ENCODE data around the gene DOK4.

The DOK4 gene

GRCh38 chr16:57514791-57515600, 28.7 kb upstream of the DOK4 start:
- H3K4me3 ChIP-seq (ENCODE audit: low read depth, low read length), result no peak overlapping the region
- no peak for TF ChIP-seq CTCF (IDR thresholded peaks at IDR 0.05; ENCODE audit: insufficient read depth, low read depth, low read length, missing control alignments)
- DNase-seq (ENCODE audit: low read depth), result no peak

- no peak overlapping the region for H3K4me3 ChIP-seq (ENCODE audit: low read depth, low read length)
- no peak for DNase-seq (ENCODE audit: low read depth)
- no peak for TF ChIP-seq CTCF (IDR thresholded peaks at IDR 0.05; ENCODE audit: insufficient read depth, low read depth, low read length, missing control alignments)
Measured at GRCh38 chr16:57514371-57514770, 28.1 kb upstream of the DOK4 start.

GRCh38 chr16:57513371-57514102, 27.2 kb upstream of the DOK4 start:
- no peak for DNase-seq (ENCODE audit: low read depth)
- no peak for TF ChIP-seq CTCF (IDR thresholded peaks at IDR 0.05; ENCODE audit: insufficient read depth, low read depth, low read length, missing control alignments)
- no peak overlapping the region for H3K4me3 ChIP-seq (ENCODE audit: low read depth, low read length)

DNA sequence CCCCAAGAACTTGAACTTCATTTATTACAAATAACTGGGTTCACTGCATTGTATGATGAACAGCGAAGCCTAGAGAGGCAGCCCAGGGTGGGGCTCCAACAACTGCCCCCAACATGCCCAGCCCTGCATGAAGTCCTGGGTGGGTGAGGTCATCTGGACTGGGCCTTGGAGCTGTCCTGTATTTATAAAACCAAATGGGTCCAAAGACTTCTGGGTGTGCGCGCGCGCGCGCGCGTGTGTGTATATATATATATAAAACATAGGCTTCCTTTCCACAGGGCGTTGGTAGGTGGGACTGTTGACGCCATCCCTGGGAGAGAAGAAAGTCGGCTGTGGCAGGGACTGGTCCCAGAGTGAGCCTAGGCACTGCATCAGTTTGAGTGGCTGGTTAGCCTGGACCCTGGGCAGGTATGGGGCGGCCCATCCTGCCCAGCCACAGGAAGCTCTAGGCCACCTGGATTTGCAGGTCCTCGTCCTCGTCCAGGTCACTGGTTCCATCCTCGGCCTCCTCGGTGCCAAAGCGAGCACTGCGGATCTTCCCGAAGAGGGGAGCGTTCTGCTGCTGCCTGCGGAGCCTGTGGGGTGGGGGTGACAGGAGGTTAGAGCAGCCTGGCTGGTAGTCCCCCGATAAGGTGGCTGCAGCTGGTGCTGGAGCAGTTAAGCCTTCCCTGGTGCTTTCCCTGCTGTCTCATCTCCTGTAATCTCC, 26.2 kb upstream of the DOK4 start:
- H3K4me3 ChIP-seq (ENCODE audit: low read depth, low read length), result no peak overlapping the region
- no peak for TF ChIP-seq CTCF (IDR thresholded peaks at IDR 0.05; ENCODE audit: insufficient read depth, low read depth, low read length, missing control alignments)
- no peak for DNase-seq (ENCODE audit: low read depth)

- no peak for DNase-seq (ENCODE audit: low read depth)
- H3K4me3 ChIP-seq (ENCODE audit: low read depth, low read length), result no peak overlapping the region
- TF ChIP-seq CTCF (IDR thresholded peaks at IDR 0.05; ENCODE audit: insufficient read depth, low read depth, low read length, missing control alignments), result no peak
Measured at GRCh38 chr16:57510016-57510871, 24.0 kb upstream of the DOK4 start.

GRCh38 chr16:57509231-57509923, 23.1 kb upstream of the DOK4 start:
- H3K4me3 ChIP-seq (ENCODE audit: low read depth, low read length), result no peak overlapping the region
- TF ChIP-seq CTCF (IDR thresholded peaks at IDR 0.05; ENCODE audit: insufficient read depth, low read depth, low read length, missing control alignments), result no peak
- no peak for DNase-seq (ENCODE audit: low read depth)

Measured in GM12865 (cell line).